Mucosa of descending colon (tissue), 3 donors: ENCODE data around the gene IL21. TPM values are rescaled to one million over a fixed set of nuclear protein-coding genes. Genes with fewer than 3 reads are reported as not detected.

Experiments used
- ATAC-seq: fragments of 200-7000 bp; cut with Tn5 transposase; one replicate; pipeline ENCODE4 v1.9.1; 2020; ENCODE audit warnings: mild to moderate bottlenecking, moderate library complexity
- DNase-seq, 3 donors: peaks; one replicate each; pipeline ENCODE4 v3.0.0-alpha.2; 2020
- H3K36me3 ChIP-seq: fragments of 200-600 bp; one replicate; pipeline ENCODE4 v1.8.0; 2021; ENCODE audit warnings: low read depth, mild to moderate bottlenecking
- H3K4me1 ChIP-seq: fragments of 200-600 bp; one replicate; pipeline ENCODE4 v1.8.0; 2021; ENCODE audit warnings: low read depth, mild to moderate bottlenecking
- H3K4me3 ChIP-seq: fragments of 200-600 bp; one replicate; pipeline ENCODE4 v1.8.0; 2021; ENCODE audit warnings: mild to moderate bottlenecking
- H3K9me3 ChIP-seq: fragments of 200-600 bp; one replicate; pipeline ENCODE4 v1.8.0; 2021; ENCODE audit warnings: mild to moderate bottlenecking
- intact Hi-C, 2 donors: fragments of 100-400 bp; cut with DNase I in 1 of 2; cut with micrococcal nuclease in 1 of 2; formaldehyde crosslinking; loops; one replicate each; pipeline versions ENCODE4 v1.11.0 to v1.11.1; 2022; cut with DNase I, micrococcal nuclease
- long read RNA-seq, 2 donors: library from polyadenylated mRNA; unstranded; transcript quantifications; one replicate each; pipeline ENCODE4 v2.0.0, GENCODE V29; 2019 to 2021
- total RNA-seq, 3 donors: library from RNA; stranded (reverse); fragmentation: NEBNext Ultra II Directional in 2 of 3; extraction: Animal tissue kit (Norgen Biotek cat#: 25700) in 2 of 3; gene quantifications; one replicate each; pipeline versions ENCODE4 v1.2.1 to v1.2.4, GENCODE V29; 2021 to 2023
- TF ChIP-seq, protein P1 (sequence below): fragments of 200-600 bp; IDR thresholded peaks from one replicate; pipeline ENCODE4 v1.8.0; 2022; ENCODE audit warnings: antibody characterized with exemption, mild to moderate bottlenecking
- donor health status: DM: no; HTN: no; CAD: no; lungs with moderate emphysema.
- donor health status: DM: no; HTN: no; CAD: no.
- donor health status: DM: no; HTN: yes; CAD: no.

The IL21 gene
- total RNA-seq, result not detected
- long read RNA-seq, donor 1, result 0 reads
- long read RNA-seq, donor 2, result 0 reads

DNA sequence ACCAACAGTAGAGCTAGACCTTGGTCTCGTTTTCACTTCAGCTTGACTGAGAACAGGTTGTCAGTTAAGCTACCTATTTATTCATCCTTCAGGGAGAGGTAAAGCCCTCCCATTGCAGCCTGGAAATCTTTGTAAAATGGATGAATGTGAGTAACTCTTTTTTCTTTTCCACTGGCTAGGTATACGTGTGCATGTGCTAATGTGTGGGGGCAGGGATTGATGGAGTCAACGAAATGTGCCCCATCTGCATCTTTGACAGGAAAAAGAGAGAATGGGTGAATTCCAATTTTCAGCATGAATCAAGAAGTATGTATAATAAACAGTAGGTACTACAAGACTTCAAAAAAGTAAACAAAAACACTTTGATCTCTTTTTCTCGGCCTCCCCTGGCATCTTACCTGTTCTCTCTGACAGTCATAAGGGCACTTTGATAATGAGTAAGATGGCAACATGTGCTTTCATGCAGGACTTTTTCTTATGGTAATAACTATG is at the start of gene IL21:
Gene IL21 (minus strand): TSS at position 51 of the 492 bp plus-strand sequence. CDS start 55 bp downstream, outside the sequence.
- H3K4me1 ChIP-seq, result no peaks in the 10 kb centered on the region
- no peaks in the 10 kb centered on the region for H3K9me3 ChIP-seq
- H3K4me3 ChIP-seq, result no peak within 1 kb of the TSS
- ATAC-seq (no peak), DNase-seq (no peak)
- TF ChIP-seq, protein P1, sequence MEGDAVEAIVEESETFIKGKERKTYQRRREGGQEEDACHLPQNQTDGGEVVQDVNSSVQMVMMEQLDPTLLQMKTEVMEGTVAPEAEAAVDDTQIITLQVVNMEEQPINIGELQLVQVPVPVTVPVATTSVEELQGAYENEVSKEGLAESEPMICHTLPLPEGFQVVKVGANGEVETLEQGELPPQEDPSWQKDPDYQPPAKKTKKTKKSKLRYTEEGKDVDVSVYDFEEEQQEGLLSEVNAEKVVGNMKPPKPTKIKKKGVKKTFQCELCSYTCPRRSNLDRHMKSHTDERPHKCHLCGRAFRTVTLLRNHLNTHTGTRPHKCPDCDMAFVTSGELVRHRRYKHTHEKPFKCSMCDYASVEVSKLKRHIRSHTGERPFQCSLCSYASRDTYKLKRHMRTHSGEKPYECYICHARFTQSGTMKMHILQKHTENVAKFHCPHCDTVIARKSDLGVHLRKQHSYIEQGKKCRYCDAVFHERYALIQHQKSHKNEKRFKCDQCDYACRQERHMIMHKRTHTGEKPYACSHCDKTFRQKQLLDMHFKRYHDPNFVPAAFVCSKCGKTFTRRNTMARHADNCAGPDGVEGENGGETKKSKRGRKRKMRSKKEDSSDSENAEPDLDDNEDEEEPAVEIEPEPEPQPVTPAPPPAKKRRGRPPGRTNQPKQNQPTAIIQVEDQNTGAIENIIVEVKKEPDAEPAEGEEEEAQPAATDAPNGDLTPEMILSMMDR, result no peak
- intact Hi-C loops, result no loop called here
- H3K36me3 ChIP-seq, result no peaks in the 10 kb centered on the region

DNA sequence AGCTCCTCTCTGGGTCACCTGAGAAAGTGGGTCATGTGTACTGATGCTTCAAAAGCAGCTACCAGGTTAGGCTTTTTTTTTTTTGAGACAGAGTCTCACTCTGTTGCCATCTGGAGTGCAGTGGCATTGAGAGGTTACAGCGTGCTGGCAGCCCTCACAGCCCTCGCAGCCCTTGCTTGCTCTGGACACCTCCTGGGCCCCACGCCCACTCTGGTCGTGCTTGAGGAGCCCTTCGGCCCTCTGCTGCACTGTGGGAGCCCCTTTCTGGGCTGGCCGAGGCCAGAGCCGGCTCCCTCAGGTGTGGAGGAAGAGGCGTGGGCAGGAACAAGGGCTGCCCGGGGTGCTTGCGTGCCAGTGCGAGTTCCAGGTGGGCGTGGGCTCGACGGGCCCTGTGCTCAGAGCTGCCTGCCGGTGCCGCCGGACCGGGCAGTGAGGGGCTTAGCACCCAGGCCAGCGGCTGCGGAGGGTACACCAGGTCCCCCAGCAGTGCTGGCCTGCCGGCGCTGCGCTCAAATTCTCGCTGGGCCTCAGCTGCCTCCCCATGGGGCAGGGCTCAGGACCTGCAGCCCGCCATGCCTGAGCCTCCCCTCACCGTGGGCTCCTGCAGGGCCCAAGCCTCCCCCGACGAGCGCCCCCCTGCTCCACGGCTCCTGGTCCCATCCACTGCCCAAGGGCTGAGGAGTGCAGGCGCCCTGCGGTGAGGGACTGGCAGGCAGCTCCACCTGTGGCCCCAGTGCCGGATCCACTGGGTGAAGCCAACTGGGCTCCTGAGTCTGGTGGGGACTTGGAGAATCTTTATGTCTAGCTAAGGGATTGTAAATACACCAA is 49.3 kb upstream of the IL21 start:
- H3K9me3 ChIP-seq, result no peaks in the 10 kb centered on the region
- no peak for ATAC-seq
- intact Hi-C loops, result no loop called here
- TF ChIP-seq, protein P1, result no peak
- DNase-seq, result no peak
- no peaks in the 10 kb centered on the region for H3K36me3 ChIP-seq
- H3K4me1 ChIP-seq, result no peaks in the 10 kb centered on the region
- no peak overlapping the region for H3K4me3 ChIP-seq

DNA sequence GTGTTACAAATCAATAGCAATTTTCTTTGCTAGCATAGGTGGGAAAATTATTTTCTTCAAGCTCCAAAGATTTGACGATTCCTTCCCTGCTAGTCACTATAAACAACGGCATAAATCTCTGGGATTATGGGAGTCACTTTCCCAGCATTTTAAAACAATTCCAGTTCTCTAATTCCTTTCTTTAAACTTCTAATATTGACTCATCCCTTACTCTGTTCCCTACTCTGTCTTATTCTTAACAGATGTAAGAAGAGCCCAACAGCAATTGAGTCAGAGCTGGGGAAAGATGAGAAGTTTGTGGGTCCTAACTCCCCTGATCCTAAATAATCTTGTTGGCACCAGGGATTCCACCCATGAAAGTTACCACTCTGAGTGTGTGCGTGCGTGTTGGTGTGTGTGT is 47.4 kb upstream of the IL21 start:
- peak; percentile 21 for ATAC-seq
- intact Hi-C loops, result no loop called here

DNA sequence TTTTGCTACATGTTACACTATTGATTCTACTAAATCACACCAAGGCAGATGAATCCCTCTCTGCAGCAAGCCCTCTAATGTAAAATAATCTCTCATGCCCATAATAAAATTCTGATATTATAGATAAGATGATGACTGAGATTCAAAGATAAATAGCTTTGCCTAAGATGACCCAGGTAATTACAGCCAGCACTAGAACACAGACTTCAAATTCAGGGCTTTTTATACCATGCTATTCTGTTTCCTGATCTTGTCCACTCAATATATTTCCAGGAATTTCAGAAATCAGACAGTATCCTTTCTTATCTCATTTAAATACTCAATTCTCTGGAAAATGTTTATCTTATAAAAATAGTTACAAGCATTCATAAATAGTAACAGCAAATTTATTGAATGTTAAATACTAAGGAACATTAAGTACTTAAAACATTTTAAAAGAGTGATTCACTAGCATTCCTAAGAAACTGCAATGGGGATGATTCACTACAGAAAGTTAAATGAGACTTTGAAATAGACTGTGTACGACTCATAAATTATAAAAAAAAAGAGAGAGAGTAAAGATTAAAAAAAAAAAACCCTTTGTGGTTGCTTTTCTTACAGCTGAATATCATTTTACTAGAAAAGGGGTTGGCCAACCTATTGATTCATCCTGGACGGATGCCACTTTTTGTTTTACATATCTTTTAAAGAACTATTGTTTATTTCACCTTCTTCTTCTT is 45.8 kb upstream of the IL21 start:
- Histone ChIP-seq H3K9me3 (no peaks in the 10 kb centered on the region), H3K36me3 (no peaks in the 10 kb centered on the region), H3K4me1 (no peaks in the 10 kb centered on the region), H3K4me3 (no peak overlapping the region)
- ATAC-seq (no peak), DNase-seq (no peak)
- intact Hi-C loops, result no loop called here
- TF ChIP-seq, protein P1, result no peak

More for the DNA sequence above, 47.4 kb upstream of the IL21 start:
- Histone ChIP-seq H3K4me1 (no peaks in the 10 kb centered on the region), H3K36me3 (no peaks in the 10 kb centered on the region), H3K9me3 (no peaks in the 10 kb centered on the region), H3K4me3 (no peak overlapping the region)
- TF ChIP-seq, protein P1, result no peak
- no peak for DNase-seq

DNA sequence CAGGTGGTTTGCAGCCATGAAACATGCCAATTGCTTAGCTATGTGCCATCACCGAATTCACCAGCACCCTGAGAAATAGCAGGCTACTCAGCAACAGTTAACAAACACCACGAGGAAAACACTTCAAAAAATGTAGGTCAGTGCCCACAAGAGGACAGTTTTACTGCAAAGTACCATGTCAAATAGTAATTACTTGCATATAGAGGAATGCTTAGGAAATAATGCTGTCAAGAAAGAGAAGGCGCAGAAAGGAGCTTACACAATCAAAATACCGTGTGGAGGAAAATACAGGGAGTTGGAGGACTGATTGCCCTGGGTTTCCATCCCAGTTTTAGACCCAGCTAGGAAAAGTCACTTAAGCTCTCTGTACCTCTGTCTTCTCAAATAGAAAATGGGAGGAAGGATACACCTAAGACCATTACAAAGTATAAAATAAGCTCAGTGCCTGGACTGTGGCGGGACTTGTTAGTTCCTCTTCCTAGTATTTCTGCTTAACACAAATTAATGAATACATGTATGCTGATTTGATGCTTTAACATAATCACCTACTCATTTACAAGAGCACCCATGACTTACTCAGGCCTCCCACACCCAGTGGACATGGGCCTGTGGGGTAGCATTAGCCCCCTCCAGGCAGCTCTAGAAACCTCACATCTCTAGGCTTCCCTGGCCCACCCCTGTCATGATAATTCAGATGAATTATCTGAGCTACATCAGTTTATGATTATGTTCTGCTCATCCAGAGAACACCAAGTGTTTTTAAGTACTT is 44.5 kb upstream of the IL21 start:
- no peaks in the 10 kb centered on the region for H3K9me3 ChIP-seq
- intact Hi-C loops, result no loop called here
- H3K4me3 ChIP-seq, result no peak overlapping the region
- TF ChIP-seq, protein P1, result no peak
- H3K4me1 ChIP-seq, result no peaks in the 10 kb centered on the region
- ATAC-seq (no peak), DNase-seq (no peak)
- no peaks in the 10 kb centered on the region for H3K36me3 ChIP-seq
